K562 (cell line): Measurements from ENCODE around the gene RPP38. TPM values are rescaled to one million over a fixed set of nuclear protein-coding genes. Genes with fewer than 3 reads are reported as not detected.

Experiments used
- FOXJ2 ChIP-seq: fragments of 200-800 bp; sonication (Bioruptor generic); IDR thresholded peaks from 2 replicates; pipeline ENCODE4 v1.6.1; 2016; ENCODE audit warnings: missing genetic modification characterization, missing compliant biosample characterization
- GTF2F1 ChIP-seq: IDR thresholded peaks from 2 replicates; pipeline ENCODE4 v1.6.1; 2011; ENCODE audit warnings: low read depth, low read length, improper control_type of control experiment
- PHB2 ChIP-seq: fragments of 450-650 bp; IDR thresholded peaks from 2 replicates; pipeline ENCODE4 v1.6.1; 2017; ENCODE audit warnings: low read depth
- SRSF9 ChIP-seq: fragments of 200-400 bp; formaldehyde crosslinking; IDR thresholded peaks from 2 replicates; pipeline ENCODE4 v1.6.1; 2017; ENCODE audit warnings: low read depth, low read length, borderline replicate concordance
- STAT5A ChIP-seq: IDR thresholded peaks from 2 replicates; pipeline ENCODE4 v1.6.1; 2012; ENCODE audit warnings: low read length, inconsistent platforms, borderline replicate concordance
- TAL1 ChIP-seq: fragments of 450-650 bp; IDR thresholded peaks from 2 replicates; pipeline ENCODE4 v1.6.1; 2016; ENCODE audit warnings: mild to moderate bottlenecking
- polyA plus RNA-seq, 8 experiments: library from polyadenylated mRNA; depleted of rRNA in 4 of 8; stranded (reverse) in 5 of 8; unstranded in 3 of 8; fragments of >200 nt; fragmentation: Nextera tagmentation in 2 of 8; fragmentation: Illumina TruSeq in 1 of 8; extraction: Ambion mirVana in 2 of 8; extraction: Trizol in 1 of 8; gene quantifications; 2 replicates each; pipeline versions ENCODE4 v1.2.1 to v1.2.3, GENCODE V29; 2011 to 2014; ENCODE audit warnings: inconsistent platforms in 1 of 8, missing spikeins in 1 of 8
- total RNA-seq, 7 experiments: library from RNA; depleted of rRNA in 6 of 7; stranded (reverse); fragments of >200 nt in 6 of 7; fragmentation: Illumina TruSeq in 2 of 7; extraction: Trizol in 2 of 7; gene quantifications; 2 replicates each; pipeline versions ENCODE4 v1.2.1 to v1.2.3, GENCODE V29; 2011 to 2021; ENCODE audit warnings: low replicate concordance in 1 of 7
- TF ChIP-seq, protein P1 (sequence below): fragments of 450-650 bp; IDR thresholded peaks from 2 replicates; pipeline ENCODE4 v1.7.1; 2018; ENCODE audit warnings: mild to moderate bottlenecking, low read depth; ENCODE audit not compliant: partially characterized antibody
- TF ChIP-seq, protein P2 (sequence below): sonication (generic); formaldehyde crosslinking; IDR thresholded peaks from 2 replicates; pipeline ENCODE4 v1.8.0; 2022; ENCODE audit warnings: mild to moderate bottlenecking, missing genetic modification reagents, borderline replicate concordance

The RPP38 gene
- total and polyA plus RNA-seq, 9 of the 15 experiments (the other 6 are each of a cell fraction or from before 2014, with no cell fraction given), result 26.3 to 58.6 (median 33.8) TPM

GRCh38 chr10:15141136-15142054 is 44.2 kb downstream of the RPP38 start (continued):
- TF ChIP-seq, protein P1, sequence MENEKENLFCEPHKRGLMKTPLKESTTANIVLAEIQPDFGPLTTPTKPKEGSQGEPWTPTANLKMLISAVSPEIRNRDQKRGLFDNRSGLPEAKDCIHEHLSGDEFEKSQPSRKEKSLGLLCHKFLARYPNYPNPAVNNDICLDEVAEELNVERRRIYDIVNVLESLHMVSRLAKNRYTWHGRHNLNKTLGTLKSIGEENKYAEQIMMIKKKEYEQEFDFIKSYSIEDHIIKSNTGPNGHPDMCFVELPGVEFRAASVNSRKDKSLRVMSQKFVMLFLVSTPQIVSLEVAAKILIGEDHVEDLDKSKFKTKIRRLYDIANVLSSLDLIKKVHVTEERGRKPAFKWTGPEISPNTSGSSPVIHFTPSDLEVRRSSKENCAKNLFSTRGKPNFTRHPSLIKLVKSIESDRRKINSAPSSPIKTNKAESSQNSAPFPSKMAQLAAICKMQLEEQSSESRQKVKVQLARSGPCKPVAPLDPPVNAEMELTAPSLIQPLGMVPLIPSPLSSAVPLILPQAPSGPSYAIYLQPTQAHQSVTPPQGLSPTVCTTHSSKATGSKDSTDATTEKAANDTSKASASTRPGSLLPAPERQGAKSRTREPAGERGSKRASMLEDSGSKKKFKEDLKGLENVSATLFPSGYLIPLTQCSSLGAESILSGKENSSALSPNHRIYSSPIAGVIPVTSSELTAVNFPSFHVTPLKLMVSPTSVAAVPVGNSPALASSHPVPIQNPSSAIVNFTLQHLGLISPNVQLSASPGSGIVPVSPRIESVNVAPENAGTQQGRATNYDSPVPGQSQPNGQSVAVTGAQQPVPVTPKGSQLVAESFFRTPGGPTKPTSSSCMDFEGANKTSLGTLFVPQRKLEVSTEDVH, result no peak
- TF ChIP-seq SRSF9, result no peak
- peak; percentile 69; the same call in 1 of the 2 replicates for TF ChIP-seq FOXJ2 (tag)
- TF ChIP-seq PHB2, result no peak
- TF ChIP-seq, protein P2, sequence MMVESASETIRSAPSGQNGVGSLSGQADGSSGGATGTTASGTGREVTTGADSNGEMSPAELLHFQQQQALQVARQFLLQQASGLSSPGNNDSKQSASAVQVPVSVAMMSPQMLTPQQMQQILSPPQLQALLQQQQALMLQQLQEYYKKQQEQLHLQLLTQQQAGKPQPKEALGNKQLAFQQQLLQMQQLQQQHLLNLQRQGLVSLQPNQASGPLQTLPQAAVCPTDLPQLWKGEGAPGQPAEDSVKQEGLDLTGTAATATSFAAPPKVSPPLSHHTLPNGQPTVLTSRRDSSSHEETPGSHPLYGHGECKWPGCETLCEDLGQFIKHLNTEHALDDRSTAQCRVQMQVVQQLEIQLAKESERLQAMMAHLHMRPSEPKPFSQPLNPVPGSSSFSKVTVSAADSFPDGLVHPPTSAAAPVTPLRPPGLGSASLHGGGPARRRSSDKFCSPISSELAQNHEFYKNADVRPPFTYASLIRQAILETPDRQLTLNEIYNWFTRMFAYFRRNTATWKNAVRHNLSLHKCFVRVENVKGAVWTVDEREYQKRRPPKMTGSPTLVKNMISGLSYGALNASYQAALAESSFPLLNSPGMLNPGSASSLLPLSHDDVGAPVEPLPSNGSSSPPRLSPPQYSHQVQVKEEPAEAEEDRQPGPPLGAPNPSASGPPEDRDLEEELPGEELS, result no peak
- 0 out of 2 replicates have a peak, but pooled peaks have one; percentile 25 for TF ChIP-seq TAL1
- no peak for TF ChIP-seq STAT5A
- no peak for TF ChIP-seq GTF2F1
